Mucosa of descending colon (tissue), 3 donors: Measurements from ENCODE around the gene TOPAZ1. TPM values are rescaled to one million over a fixed set of nuclear protein-coding genes. Genes with fewer than 3 reads are reported as not detected.
A peak's percentile ranks its signal among the peaks of the same experiment; 100 is the strongest.

ENCODE experiments used
- ATAC-seq: fragments of 200-7000 bp; cut with Tn5 transposase; one replicate; pipeline ENCODE4 v1.9.1; 2020; ENCODE audit warnings: mild to moderate bottlenecking, moderate library complexity
- DNase-seq, 3 donors: peaks; one replicate each; pipeline ENCODE4 v3.0.0-alpha.2; 2020
- H3K36me3 ChIP-seq: fragments of 200-600 bp; one replicate; pipeline ENCODE4 v1.8.0; 2021; ENCODE audit warnings: low read depth, mild to moderate bottlenecking
- H3K4me1 ChIP-seq: fragments of 200-600 bp; one replicate; pipeline ENCODE4 v1.8.0; 2021; ENCODE audit warnings: low read depth, mild to moderate bottlenecking
- H3K4me3 ChIP-seq: fragments of 200-600 bp; one replicate; pipeline ENCODE4 v1.8.0; 2021; ENCODE audit warnings: mild to moderate bottlenecking
- H3K9me3 ChIP-seq: fragments of 200-600 bp; one replicate; pipeline ENCODE4 v1.8.0; 2021; ENCODE audit warnings: mild to moderate bottlenecking
- CTCF ChIP-seq: fragments of 200-600 bp; IDR thresholded peaks from one replicate; pipeline ENCODE4 v1.8.0; 2022; ENCODE audit warnings: antibody characterized with exemption, mild to moderate bottlenecking
- intact Hi-C, 2 donors: fragments of 100-400 bp; cut with DNase I in 1 of 2; cut with micrococcal nuclease in 1 of 2; formaldehyde crosslinking; loops; one replicate each; pipeline versions ENCODE4 v1.11.0 to v1.11.1; 2022; cut with DNase I, micrococcal nuclease
- long read RNA-seq, 2 donors: library from polyadenylated mRNA; unstranded; transcript quantifications; one replicate each; pipeline ENCODE4 v2.0.0, GENCODE V29; 2019 to 2021
- total RNA-seq, 3 donors: library from RNA; stranded (reverse); fragmentation: NEBNext Ultra II Directional in 2 of 3; extraction: Animal tissue kit (Norgen Biotek cat#: 25700) in 2 of 3; gene quantifications; one replicate each; pipeline versions ENCODE4 v1.2.1 to v1.2.4, GENCODE V29; 2021 to 2023
- donor health status: DM: no; HTN: no; CAD: no; lungs with moderate emphysema.
- donor health status: DM: no; HTN: no; CAD: no.
- donor health status: DM: no; HTN: yes; CAD: no.

Gene TOPAZ1
- not detected for total RNA-seq
- long read RNA-seq, donor 1 = 0 reads
- long read RNA-seq, donor 2 = 0 reads

GRCh38 chr3:44241706-44242105, at the start of gene TOPAZ1:
Gene TOPAZ1 (plus strand): TSS chr3:44241886. CDS start chr3:44242054, 168 bp downstream.
- H3K4me1 ChIP-seq = no peaks in the 10 kb centered on the region
- TF ChIP-seq CTCF = no peak
- intact Hi-C loops = no loop called here
- H3K36me3 ChIP-seq = no peaks in the 10 kb centered on the region
- H3K9me3 ChIP-seq = no peaks in the 10 kb centered on the region
- ATAC-seq (no peak), DNase-seq (no peak)
- H3K4me3 ChIP-seq = no peak within 1 kb of the TSS

- TF ChIP-seq CTCF = peak; percentile 63
- Histone ChIP-seq H3K4me3 (no peak overlapping the region), H3K36me3 (no peaks in the 10 kb centered on the region), H3K9me3 (no peaks in the 10 kb centered on the region), H3K4me1 (no peaks in the 10 kb centered on the region)
- intact Hi-C loops = loop anchor here (10.0 kb wide), 2 partner anchors 654 to 664 kb away; no protein-coding TSS in a partner anchor
- ATAC-seq = peak; percentile 90
- peak in 2 of 3 donors; percentile 57 to 82 for DNase-seq
Observed at GRCh38 chr3:44198284-44199269, 43.1 kb upstream of the TOPAZ1 start.

- Histone ChIP-seq H3K4me1 (no peaks in the 10 kb centered on the region), H3K4me3 (no peak overlapping the region), H3K36me3 (no peaks in the 10 kb centered on the region), H3K9me3 (no peaks in the 10 kb centered on the region)
- no peak for TF ChIP-seq CTCF
- intact Hi-C loops = no loop called here
- ATAC-seq (no peak), DNase-seq (no peak)
Observed at GRCh38 chr3:44206261-44206660, 35.4 kb upstream of the TOPAZ1 start.

GRCh38 chr3:44206862-44207652, 34.6 kb upstream of the TOPAZ1 start:
- no peak for TF ChIP-seq CTCF
- Histone ChIP-seq H3K4me1 (no peaks in the 10 kb centered on the region), H3K9me3 (no peaks in the 10 kb centered on the region), H3K4me3 (no peak overlapping the region), H3K36me3 (no peaks in the 10 kb centered on the region)
- DNase-seq = no peak
- no peak for ATAC-seq
- intact Hi-C loops = no loop called here

- no peaks in the 10 kb centered on the region for H3K36me3 ChIP-seq
- ATAC-seq (no peak), DNase-seq (no peak)
- H3K4me1 ChIP-seq = no peaks in the 10 kb centered on the region
- no peak for TF ChIP-seq CTCF
- H3K9me3 ChIP-seq = no peaks in the 10 kb centered on the region
- intact Hi-C loops = no loop called here
- no peak overlapping the region for H3K4me3 ChIP-seq
Observed at GRCh38 chr3:44208086-44208485, 33.6 kb upstream of the TOPAZ1 start.
